HG02981 (cell line): ENCODE measurements around the gene EPB41.

Experiments used
- ATAC-seq: cut with Tn5 transposase; IDR thresholded peaks from one replicate; pipeline ENCODE4 v1.9.1; 2021; ENCODE audit warnings: mild to moderate bottlenecking, moderate library complexity; ENCODE audit not compliant: unreplicated experiment

EPB41 gene

DNA sequence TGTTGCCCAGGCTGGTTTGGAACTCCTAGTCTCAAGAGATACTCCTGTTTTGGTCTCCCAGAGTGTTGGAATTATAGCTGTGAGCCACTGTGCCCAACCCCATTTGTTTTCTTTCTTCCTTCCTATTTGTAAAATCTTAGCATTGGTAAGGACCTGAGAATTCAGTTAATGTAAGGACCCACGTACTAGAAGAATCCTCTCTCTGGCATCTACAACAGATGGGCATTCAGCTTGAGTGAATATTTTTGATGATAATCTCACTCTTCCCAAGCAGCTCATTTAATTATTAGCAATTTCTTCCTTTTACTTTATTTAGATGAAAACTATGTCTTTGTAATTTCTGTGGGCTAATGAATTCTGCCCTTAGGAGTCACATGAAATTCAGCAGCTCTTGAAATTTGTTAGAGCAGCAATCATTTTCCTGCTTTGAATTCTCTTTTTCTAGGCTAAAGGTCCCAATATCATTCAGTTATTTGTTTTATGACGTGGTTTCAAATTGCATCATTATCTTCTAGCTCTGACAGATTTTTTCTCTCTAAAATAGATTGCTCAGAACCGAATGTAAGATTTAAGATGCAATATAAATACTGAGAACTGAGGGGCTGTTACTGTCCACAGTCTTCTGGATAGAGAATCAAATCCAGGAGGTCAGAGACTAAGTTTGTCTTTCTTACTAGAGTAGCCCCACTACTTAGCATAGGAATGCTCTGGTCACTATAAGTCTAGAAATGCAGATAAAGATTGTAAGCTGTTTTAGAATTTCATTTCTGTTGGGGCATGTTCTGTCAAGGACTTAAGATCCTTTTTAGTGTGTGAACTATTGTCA is 59.4 kb downstream of the EPB41 start:
- ATAC-seq: no peak

DNA sequence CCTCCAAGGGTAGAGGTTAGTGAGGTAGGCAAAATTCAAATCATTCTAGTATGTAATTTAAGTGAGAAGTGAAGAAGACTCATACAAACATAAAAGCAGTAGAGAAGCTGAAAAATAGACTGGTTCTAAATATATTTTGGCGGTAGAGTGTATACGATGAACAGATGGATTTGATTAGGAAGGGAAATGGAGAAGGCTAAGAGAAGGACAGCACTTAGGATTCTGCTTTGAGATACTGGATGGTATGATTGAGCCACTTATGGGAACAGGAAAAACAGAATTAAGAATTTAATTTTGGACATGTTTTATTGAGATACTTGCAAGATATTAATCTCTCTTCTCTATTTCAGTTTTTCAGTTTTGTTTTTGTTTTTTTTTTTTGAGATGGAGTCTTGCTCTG is 60.1 kb downstream of the EPB41 start:
- ATAC-seq: no peak

DNA sequence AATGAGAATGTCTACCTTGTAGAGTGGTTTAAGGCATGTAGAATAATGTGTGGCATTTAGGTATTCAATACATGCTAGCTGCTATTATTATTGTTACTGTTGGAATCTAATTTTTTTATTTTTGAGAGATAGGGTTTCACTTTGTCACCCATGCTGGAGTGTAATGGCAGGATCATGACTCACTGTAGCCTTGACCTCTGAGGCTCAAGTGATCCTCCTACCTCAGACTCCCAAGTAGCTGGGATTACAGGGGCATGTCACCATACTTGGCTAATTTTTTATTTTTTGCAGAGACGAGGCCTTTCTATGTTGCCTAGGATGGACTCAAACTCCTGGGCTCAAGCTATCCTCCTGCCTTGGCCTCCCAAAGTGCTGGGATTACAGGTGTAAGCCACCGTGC is 61.9 kb downstream of the EPB41 start:
- ATAC-seq: no peak

DNA sequence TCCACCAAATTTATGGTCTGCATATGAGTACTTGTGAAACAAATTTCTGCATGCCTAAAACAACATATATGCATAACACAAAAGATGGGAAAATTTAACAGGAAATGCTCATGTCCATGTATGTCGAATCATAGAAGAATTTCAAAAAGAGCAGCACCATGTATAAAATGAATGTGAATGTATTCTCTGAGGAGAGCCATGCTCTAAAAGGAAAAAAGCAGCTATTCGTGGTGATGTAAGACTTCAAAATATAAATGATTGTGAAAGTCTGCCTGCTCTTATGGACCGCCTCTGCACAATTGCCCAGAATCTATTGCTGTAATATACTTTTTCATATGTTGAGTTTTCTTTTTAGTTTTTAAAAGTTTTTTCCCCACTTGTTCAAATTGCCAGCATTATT is 66.8 kb downstream of the EPB41 start:
- ATAC-seq: no peak

DNA sequence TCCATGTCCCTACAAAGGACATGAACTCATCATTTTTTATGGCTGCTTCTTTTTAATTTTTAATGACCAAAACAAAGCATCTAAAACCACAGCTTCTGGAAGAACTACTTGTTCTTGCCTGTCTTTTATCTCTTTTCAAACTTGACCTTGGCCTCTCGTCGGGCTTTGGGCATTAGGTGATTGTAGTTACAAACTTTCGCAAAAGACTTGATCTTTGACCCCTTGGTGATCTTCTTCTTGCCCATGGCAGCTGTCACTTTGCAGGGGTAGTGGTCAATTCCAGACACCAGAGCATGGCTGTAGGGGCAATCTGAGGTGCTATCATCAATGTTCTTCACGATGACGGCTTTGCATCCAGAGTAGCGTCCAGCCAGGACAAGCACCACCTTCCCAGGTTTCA is 67.8 kb downstream of the EPB41 start:
- ATAC-seq: no peak

DNA sequence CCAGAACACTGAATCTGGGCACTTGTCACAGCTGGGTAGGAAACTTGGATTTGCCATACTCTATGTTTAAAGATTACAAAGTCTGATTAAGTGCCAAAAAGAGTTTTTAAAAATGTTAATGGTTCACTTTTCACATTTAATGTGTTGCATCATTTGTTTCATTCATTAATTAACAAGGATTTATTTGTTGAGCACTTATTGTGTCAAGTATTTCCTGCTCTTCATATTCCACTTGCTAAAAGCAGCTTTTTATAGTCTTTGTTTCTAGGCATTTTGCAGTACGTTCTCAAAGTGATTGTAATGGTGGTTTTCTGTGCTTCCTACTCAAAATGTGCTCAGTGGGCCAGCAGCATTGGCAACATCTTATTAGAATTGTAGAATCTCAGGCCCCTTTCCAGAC is 68.7 kb downstream of the EPB41 start:
- ATAC-seq: no peak

DNA sequence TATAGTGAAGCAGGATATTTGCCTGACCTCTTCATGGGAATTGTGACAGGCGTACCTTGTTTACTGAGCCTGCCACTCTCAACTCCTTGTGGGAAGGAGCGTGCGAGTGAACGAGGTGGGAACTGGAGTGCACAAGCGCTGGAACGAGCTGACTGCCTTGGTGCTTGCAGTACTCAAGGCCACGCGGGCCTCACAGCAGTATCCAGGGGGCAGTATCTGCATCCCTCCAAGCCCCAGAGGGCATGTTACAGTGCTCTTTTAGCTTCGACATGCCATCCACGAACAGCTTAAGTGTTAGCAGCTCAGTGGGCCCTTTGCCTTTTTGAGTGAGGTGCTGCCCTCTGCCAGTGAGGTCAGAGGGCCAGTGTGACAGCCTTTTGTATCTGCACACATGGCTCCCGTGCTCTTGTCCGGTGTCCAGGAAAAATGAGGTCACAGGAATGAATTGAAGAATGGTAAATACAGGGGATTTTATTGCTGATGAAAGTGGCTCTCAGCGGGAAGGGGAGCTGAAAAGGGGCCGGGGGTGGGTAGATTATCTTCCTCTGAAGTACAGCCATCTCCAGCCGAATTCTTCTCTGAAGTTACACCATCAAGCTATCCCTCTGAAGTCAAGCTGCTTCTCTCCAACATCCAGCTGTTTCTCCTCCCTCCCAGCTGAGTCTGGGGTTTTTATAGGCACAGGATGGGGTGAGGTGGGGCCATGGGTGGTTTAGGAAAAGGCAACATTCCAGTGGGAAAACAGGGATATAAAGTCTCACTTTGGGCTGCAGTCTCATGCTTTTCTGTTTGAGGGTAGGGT is 69.3 kb downstream of the EPB41 start:
- ATAC-seq: no peak

DNA sequence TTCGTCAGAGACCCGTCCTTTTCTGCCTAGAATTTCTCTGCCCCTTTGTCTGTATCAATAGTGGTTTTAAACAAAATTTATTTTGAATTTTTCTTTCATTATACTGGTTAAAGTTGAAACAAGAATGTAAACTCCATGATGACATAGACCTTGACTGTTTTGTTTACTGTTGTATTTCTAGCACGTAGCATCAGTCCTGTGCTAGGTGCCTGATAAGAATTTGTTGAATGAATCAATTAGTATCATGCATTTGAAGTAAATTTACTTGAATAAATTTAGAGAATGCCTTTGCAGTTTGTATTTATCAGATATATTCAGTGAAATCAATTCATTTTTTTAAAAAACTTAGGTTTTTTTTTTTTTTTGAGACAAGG is 69.9 kb downstream of the EPB41 start:
- no peak for ATAC-seq

DNA sequence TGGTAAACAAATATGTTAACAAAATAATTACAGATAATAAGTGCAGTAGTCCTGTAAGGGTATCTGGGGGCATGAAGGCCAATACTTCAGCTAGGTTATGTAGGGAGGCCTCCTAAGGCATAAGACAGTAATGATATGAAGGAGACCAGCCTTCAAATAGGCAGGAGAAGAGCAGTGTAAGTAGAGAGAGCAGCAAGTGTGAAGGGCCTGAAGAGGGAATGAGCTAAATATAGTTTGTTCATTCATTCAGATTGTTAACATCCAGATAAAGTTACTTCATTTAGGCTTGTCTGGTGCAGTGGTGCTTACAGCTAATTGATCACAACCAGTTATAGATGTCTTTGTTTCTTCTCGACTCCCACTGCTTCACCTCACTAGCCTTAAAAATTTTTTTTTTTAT is 71.1 kb downstream of the EPB41 start:
- no peak for ATAC-seq

DNA sequence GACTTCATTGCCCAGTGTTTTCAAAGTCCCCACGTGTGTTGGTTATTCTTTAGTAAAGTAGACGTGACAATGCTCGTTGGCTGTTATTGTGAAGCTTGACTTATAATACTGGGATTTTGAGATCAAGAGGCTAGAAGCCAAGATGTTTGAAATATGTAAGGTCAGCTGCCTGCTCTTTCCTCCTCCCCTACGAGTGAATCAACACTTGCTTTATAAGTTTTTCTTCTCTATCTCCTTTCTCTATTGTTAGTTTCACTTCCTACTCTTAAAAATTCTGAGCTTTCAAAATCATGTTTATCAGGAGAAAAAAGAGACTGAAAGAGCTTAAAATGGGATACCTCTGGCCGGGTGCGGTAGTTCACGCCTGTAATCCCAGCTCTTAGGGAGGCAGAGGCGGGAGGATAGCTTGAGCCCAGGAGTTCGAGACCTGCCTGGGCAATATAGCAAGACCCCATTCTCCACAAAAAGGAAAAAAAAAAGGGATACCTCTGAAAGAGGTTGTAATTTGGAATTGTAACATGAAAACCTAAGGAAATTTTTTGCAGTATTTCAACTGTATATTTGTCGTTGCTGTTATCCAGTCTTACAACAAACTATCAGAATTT is 72.0 kb downstream of the EPB41 start:
- no peak for ATAC-seq

DNA sequence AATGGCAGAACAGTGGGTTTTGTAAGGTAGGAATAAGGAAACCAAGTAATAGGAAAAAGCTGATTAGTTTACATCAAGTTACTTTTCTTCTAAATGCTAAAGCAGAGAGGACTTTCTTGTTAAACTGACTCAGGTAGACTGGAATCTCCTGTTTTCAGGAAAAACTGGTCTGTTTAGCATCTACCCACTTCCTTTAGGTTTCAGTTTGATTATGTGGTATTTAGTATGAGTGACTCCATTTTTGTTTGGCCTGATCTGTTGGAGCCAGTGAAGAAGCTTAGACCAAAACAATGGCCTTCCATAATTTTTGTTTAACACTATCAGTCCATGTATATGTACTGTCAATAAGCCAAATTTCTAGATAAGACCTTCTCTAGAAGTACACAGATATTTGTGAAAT is 88.4 kb downstream of the EPB41 start:
- ATAC-seq: no peak

DNA sequence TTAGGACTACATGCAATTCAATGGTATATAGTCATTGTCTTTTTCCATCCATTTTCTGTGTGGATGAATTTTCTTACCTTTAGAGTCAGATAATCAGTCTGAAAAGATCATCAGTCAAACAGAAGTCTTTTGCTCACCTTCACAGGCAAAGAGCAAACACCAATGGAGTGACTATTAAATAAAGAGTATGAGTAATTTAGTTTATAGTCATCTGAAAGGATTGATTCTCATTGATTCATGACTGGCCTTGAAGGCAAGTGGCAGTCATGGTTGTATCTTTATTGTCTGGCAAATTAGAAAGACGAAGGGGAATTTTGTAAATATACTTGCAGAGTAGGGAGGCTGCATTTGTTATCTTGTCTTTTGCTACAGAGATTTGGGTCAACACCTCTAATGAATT is 89.9 kb downstream of the EPB41 start:
- ATAC-seq: no peak

DNA sequence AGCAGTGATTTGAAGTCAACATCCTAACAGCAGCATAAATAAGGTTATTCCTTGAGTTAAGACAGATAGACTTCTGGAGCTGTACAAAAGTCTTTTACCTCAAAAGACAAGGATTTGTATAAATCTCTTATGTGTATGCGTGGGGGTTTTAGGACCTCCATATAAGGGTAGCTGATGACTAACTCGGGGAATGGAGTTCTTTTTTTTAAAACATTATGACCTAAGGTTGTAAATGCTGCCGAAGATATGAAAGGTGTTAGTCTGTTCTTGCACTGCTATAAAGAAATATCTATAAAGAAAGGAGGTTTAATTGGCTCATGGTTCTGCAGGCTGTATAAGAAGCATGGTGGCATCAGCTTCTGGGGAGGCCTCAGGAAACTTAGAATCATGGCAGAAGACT is 90.4 kb downstream of the EPB41 start:
- ATAC-seq: no peak

DNA sequence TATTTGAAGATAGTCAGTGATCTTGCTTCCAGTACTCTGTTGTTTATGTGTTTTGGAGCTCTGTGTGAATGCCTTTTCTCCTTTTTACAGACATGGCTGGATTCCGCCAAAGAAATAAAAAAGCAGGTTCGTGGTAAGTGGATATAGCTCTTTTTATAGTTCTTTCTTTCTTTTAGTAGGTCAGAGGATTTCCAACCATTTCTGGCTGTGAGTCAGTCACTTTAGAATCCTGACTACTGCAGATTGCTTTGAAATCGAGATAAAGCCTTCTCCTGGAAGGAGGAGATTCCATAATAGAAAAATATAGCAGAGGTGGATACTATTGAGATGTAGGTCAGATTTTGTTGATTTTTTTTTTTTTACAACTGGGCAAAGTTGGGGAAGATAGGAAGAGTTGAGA is 97.4 kb downstream of the EPB41 start:
- ATAC-seq: no peak

DNA sequence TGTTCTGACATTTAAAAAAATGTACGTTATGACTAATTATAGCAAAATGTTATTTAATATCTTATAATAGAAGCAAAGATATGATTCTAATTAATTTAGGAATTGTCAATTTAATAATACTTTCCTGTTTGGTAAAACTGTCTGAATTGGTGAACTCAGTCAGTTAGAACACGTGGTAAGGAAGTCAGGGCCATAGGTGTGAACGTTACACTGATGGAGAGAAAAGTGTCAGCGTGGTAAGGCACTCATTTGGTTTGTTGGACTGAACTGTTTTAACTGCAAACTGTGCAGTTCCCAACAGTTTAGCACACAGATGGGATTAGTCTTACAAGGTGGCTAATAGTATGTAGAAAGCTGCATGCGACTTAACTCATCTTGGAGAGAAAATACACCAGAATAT is 102.9 kb downstream of the EPB41 start:
- no peak for ATAC-seq

DNA sequence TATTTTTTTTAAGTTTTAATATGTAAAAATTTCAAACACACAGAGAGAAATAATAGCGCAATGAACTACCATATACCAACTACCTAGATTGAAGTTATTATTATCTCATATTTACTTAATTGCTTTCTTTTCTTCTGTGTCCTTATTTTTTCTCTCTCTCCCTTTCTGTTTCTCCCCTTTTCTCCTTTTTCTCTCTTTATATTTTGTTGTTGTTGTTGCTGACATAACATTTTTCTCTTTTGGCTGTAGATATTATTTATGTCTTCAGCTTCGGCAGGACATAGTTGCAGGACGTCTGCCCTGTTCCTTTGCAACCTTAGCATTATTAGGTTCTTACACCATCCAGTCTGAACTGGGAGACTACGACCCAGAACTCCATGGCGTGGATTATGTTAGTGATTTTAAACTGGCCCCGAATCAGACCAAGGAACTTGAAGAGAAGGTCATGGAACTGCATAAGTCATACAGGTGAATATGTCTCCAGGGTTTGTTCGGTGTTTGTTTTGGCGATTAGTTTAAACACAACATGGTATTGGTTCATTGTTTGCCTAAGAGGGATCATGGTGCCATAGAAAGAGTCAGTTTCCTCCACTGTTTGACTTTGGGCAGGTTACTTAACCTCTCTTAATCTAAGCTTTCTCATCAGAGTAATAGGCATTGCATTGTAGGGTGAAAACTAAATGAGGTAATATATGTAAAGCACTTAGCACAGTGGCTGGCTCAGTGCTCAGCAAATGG is 103.8 kb downstream of the EPB41 start:
- no peak for ATAC-seq

DNA sequence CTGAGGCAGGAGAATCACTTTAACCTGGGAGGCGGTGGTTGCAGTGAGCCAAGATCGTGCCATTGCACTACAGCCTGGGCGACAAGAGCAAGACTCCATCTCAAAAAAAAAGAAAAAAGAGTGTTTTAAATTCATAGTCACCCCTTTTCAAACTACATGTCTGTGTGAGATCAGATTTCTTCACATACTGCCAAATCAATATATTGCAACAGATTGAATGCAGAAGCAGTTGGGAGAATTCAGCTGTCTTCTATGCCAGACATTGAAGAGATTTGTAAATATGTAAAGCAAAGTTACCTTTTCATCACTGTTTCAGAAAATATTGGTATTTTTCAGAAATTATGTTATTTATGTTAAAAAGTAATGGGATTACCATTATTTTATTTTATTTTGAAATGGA is 108.3 kb downstream of the EPB41 start:
- no peak for ATAC-seq

DNA sequence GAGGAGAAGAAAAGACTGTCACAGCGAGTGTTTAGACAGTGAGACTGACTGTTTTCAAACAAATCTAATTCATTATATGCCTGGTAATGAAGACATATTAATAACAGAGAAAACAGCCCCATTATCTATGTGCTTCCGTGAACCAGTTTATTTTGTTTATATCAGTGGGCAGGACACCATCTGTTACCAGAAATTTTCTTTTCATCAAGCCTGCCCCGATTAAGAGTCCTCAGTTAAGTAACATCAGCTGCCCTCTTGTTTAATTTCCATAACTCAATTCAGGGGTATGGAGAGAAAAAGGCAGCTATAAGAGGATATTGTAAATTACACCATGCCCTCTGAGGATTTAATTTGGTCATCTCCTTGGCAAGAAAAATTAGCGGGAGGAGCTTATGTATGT is 115.3 kb downstream of the EPB41 start:
- no peak for ATAC-seq

DNA sequence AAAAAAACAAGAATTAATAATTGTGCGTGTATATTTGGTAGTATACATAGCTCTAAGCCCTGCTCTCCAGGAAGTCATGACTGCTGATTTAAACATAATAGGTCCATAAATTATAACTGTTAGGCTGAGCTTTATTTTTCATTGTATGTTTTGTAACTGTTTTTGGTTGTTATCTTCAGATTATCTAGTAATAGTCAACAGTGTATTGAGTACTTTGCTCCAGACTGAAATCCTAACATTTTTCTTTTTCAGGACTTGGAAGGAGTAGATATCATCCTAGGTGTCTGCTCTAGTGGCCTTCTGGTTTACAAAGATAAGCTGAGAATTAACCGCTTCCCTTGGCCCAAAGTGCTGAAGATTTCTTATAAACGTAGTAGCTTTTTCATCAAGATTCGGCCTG is 118.5 kb downstream of the EPB41 start:
- no peak for ATAC-seq

DNA sequence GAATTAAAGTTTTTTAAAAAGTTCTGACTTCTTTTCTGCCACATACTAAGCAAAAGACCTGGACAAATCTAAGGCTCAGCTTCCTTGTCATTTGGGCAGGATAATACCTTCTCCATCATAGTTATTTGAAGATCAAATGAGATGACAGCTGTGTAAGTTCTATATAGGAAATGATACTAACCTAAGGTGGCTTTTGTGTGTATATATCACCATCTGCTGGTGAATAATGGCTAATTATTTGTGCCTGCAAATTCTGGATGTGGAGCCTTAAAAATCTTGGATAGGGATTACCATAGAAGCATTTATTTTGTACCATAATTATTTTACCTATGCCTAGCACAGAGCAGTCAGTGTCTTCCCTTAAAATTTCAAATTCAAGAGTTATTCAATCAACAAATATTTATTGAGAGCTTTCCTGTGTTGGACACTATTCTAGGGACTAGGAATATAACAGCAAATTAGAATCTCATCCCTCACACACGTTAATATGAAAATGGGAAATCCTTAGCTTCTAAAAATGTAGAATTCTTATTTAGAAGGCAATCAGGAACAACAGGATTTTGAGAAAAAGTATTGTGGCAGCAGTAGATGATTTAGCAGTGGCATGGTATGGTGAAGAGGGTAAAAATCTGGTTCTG is 119.6 kb downstream of the EPB41 start:
- no peak for ATAC-seq
